HG03571 (cell line): ENCODE data around the gene SEMA4C.

Source experiments
- ATAC-seq: cut with Tn5 transposase; IDR thresholded peaks from one replicate; pipeline ENCODE4 v1.9.1; 2021; ENCODE audit not compliant: unreplicated experiment

SEMA4C gene

GRCh38 chr2:96869822-96870625 lies at the start of gene SEMA4C:
TSS of gene SEMA4C (minus strand) at chr2:96870080. CDS start at chr2:96867886, 2,194 bp downstream.
- no peak for ATAC-seq

DNA sequence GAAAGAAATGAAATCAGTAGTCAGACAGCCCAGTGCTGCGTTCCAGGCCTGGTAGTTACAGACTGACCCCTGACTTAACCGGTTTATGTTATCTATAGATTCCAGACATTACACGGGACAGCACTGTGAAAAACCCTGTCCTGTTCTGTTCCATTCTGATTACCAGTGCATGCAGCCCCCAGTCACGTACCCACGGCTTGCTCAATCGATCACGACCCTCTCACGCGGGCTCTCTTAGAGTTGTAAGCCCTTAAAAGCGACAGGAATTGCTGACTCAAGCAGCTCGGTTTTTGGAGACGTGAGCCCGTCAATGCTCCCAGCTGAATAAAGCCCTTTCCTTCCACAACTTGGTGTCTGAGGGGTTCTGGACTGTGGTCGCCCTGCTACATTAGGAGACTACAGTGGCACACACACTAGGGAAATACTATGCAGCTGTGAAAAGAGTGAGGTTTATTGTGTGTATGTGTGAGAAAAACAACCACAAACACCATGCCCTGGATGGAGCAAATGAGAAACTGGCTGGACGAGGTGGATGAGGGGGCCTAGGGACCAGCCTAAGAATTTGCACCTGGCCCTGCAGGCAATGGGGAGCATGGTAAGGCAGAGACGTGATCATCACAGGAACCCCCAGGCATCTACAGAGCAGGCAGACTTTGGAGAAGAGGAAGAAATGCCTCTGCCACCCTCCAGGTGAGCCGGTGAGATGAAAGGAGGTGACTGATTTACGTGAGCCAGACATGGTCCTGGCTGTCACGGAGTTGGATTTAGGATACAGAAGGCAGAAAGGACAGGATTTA lies 49.1 kb upstream of the SEMA4C start:
- ATAC-seq = no peak

DNA sequence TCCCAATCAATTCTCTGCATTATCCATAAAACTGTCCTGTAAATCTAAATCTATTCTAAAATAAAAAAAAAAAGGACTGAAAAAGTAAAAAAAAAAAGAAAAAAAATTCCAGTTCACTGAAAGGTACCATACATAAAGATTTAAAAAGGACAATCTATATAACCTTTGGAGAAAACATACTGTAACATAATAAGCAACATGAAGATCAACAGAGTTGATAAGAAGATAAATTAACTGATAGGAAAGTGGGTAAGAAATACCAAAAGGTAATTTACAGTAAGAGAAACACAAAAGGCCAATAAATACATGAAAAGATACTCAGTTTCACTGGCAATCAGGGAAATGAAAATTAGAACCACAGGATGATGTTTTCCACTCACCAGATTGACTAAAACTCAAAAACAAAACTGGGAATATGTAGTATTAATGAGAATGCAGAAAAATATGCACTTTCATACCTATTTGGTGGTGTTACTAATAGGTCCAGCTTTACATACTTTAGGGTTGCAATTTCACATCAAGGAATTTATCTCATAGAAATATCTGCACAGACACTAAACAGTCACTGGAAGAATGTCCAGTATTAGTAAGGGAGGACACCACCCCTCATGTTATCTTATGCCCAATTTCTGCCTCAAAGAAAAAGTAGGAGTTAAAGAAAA lies 48.3 kb upstream of the SEMA4C start:
- ATAC-seq = no peak

- no peak for ATAC-seq
Observed at GRCh38 chr2:96916646-96917543, 47.0 kb upstream of the SEMA4C start.

DNA sequence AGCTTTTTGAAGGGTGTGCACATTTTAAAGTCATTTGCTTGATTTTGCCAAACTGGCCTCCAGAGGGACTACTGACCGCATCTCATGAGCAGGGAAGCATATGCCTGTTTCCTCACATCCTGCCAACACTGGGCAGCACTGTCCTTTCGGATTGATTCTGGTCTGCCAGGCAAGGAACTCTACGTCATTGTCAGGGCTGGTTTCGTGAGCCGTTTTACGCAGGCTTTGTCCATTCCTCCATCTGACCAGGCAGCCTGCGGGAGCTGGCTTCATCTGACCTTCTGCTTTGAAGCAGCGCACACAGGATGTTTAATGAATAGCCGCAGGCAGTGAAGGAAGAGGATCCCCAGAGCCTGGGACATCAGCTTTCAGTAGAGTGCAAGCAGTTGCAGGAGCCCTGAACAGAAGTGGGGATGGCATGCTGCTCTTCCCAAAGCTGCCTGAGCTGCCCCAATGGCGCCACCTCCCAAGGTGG lies 46.3 kb upstream of the SEMA4C start:
- ATAC-seq = no peak

DNA sequence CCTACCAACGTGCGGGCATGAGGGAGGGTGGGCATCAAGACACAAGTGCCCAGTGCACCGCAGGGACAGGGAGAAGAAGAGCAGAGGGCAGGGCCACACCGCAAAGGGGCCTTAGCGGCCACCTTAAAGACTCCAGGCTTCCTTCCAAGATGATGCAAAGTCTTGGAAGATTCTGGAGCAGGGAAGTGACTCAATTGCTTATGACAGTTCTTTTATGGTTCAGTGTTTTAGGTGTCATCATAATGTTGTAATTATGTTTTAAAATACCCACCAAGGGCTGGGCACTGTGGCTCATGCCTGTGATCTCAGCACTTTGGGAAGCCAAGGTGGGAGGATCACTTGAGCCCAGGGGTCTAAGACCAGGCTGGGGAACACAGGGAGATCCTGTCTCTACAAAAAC lies 44.5 kb upstream of the SEMA4C start:
- no peak for ATAC-seq

- no peak for ATAC-seq
Observed at GRCh38 chr2:96913398-96914202, 43.7 kb upstream of the SEMA4C start.

DNA sequence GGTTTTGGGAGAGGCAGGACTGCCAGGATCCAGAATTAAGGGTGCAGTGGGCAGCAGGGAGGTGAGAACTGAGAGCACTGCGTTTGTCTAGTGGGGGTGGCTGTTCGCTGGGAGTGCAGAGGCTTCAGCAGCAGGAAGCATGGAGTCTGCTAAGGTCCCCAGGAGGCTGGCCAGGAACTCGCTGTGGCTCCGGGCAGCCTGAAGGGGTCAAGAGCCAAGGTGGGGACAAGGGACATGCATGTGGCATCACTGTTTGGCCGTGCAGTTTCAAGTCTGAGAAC lies 43.2 kb upstream of the SEMA4C start:
- no peak for ATAC-seq

DNA sequence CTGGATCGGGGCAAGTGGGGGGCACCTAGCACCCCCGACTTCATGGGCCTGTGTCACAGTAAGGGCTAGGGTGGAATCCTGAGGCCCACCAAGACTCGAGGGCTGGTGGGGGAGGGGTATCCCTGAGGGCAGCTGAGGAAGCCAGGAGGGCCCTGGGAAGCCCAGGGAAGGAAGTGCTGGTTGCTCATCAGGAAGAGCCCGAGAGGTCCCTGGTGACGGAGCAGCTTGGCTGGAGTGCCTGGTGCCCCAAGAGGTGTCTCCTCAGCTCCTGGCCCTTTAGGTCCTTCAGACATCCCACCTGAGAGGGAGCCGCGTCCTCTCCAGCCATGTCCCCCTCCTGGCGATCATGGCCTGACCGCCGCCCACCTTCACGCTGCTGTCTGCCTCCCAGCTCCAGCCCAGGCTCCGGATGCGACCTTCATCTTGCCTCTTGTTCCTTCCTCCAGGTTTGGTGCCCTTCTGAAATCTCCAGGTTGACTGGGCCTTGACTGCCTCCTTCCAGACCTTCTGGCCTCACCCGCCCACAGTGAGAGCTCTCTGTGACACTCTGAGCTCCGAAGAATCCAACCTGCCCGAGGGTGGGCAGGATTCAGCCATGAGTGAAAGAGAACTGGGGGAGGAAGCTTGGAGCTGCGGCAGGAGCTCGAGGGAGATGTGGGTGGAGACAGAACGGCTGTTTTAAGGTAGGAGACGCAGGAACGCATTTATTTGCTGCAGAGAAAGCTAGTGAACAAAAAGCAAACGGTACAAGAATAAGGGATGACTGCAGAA lies 42.7 kb upstream of the SEMA4C start:
- no peak for ATAC-seq

DNA sequence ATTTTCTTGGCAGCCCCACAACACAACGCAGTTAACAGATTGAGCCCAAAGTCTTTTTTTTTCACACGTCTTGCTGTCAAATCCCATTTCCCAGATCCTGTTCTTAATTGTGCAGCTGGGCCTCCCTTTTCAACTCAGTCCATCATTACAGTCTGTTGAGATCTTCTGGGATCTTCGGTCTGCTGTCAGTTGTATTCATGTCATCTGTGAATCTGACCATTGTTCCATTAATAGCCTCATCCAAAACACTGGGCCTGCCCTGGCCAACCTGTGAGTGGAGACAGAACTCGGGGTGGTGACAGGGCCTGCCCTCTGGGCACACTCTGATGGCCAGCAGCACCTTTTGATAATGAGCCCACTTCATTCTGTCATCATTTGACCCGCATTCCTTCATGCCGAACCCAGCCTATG lies 39.7 kb upstream of the SEMA4C start:
- no peak for ATAC-seq

DNA sequence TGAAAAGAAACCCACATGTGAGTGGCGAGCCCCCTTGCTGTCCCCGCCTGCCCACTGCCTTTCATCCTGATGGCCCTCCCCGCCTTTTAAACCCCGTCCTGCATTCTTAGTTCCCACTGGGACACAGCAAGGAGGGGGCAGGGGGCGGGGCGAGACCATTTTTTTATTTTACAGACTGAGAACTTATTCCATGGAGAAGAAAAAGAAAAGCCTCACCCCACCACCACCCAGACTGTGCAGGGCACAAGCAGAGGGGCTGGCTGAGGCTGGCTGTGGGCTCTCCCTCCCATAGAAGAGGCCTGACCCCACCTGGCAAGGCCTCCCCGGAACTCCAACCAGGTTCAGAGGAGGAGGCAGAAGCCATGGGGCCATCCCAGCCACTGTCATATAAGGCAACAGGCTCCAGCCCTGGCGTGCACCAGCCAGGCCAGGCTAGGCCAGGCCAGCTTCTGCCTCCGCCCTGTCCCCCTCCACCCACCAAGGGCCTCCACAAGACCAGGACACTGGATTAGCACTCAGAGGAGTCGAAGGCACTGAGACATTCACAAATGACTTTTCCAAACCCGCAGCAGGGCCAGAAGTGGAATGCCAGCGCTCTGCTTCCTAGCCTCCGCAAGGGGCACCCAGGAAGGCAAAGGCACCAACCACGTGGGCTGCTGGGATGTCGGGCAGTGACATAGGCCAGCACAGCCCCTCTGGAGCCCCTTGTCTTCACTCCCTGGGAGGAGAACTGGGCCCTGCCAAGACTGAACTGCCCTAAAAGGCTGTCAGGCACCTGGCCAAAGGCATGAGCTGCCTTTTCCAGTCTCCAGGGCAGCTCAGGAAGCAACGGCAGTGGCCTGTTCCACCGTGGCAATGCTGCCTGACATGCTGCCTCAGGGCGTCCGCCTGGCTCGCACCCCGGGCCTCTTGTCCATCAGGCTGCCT lies 37.5 kb upstream of the SEMA4C start:
- ATAC-seq = no peak

DNA sequence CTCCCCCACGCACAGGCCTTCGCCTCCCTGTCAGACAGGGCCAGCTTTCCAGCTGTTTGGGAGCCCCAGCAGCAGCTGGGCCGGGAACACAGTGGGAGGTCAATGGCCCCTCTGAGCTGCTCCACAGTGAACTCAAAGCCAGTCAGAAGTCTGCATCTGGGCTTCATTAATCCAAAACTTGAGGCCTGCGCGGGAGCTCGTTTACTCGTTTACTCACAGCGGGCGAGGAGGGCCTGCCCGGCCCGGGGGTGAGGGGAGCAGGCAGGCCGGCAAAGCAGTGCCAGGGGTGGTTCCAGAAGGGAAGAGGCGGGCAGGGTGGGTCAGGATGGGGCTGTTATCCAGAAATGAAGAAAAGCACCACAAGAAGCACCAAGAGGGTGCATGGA lies 36.8 kb upstream of the SEMA4C start:
- no peak for ATAC-seq

DNA sequence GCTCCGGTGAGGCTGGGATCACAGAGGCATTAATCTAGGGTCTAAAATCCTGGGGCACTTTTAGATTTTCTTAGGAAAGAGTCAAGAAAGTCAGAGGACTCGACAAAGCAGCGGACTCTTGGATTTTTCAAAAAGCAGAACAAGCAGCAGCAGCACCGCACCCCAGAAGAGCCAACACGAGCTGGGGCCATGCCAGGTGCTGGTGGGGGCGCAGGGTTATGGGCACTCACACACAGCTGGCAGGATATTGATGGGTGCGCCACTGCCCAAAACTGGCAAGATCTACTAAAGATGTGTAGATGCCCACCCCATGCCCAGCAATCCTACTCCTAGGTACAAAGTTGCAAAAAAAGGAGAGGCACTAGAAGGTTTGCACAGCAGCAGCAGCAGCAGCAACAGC lies 33.9 kb upstream of the SEMA4C start:
- ATAC-seq = no peak

GRCh38 chr2:96903318-96903717 lies 33.4 kb upstream of the SEMA4C start:
- ATAC-seq = no peak

- ATAC-seq = no peak
Observed at GRCh38 chr2:96900237-96900636, 30.4 kb upstream of the SEMA4C start.

GRCh38 chr2:96899413-96899741 lies 29.5 kb upstream of the SEMA4C start:
- ATAC-seq = no peak

GRCh38 chr2:96898641-96899412 lies 28.9 kb upstream of the SEMA4C start:
- ATAC-seq = no peak

DNA sequence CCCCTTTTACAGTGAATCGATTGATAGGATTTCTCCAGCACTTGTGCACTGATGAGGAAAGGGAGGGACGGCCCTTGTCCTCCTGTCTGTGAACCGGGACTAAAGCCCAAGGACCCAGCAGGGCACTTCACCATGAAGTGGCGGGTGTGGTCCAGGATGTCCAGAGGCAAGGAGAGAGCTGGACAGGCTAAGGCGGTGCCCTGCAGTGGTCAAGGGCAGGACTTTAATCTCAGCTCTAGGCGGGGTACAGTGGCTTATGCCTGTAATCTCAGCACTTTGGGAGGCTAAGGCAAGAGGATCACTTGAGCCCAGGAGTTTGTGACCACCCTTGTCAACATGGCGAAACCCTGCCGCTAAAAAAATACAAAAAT lies 28.2 kb upstream of the SEMA4C start:
- ATAC-seq = no peak
